Neural cell (in vitro differentiated cells): Measurements from ENCODE around the gene SLC29A1. TPM values are rescaled to one million over a fixed set of nuclear protein-coding genes. Genes with fewer than 3 reads are reported as not detected.

Source experiments
- H2AFZ ChIP-seq: fragments of 200-600, 300-800 bp; sonication (generic), shearing (Covaris generic); 2 replicates; pipeline ENCODE4 v1.6.0; 2014; ENCODE audit warnings: low read depth, mild to moderate bottlenecking, antibody characterized with exemption, low read length, moderate library complexity
- H3F3A ChIP-seq: fragments of 200-600 bp; shearing (Covaris generic); 2 replicates; pipeline ENCODE4 v1.6.1; 2016; ENCODE audit warnings: mild to moderate bottlenecking, moderate library complexity, mixed read lengths, antibody characterized with exemption, low read length; ENCODE audit not compliant: insufficient read depth, poor library complexity, severe bottlenecking
- H3K27ac ChIP-seq: fragments of 200-600, 300-800 bp; sonication (generic), shearing (Covaris generic); 2 replicates; pipeline ENCODE4 v1.5.1; 2014; ENCODE audit warnings: mild to moderate bottlenecking, low read length, moderate library complexity
- H3K27me3 ChIP-seq: fragments of 300-800, 200-600 bp; sonication (generic), shearing (Covaris generic); 2 replicates; pipeline ENCODE4 v1.6.0; 2014; ENCODE audit warnings: mild to moderate bottlenecking, low read depth, low read length, moderate library complexity; ENCODE audit not compliant: insufficient read depth
- H3K36me3 ChIP-seq: fragments of 300-800, 200-600 bp; sonication (generic), shearing (Covaris generic); 2 replicates; pipeline ENCODE4 v1.5.1; 2014; ENCODE audit warnings: mild to moderate bottlenecking, antibody characterized with exemption, low read length, moderate library complexity; ENCODE audit not compliant: insufficient read depth
- H3K4me2 ChIP-seq: fragments of 300-800, 200-600 bp; sonication (generic), shearing (Covaris generic); 2 replicates; pipeline ENCODE4 v1.6.0; 2014; ENCODE audit warnings: mild to moderate bottlenecking, low read length
- H3K4me3 ChIP-seq: fragments of 300-800, 200-600 bp; sonication (generic), shearing (Covaris generic); 2 replicates; pipeline ENCODE4 v1.5.1; 2014; ENCODE audit warnings: mild to moderate bottlenecking, low read length, moderate library complexity
- H3K79me2 ChIP-seq: fragments of 200-600 bp; shearing (Covaris generic); replicated peaks from 2 replicates; pipeline ENCODE4 v1.6.0; 2014; ENCODE audit warnings: mild to moderate bottlenecking, low read length, moderate library complexity; ENCODE audit not compliant: insufficient read depth
- H3K9ac ChIP-seq: fragments of 300-800, 200-600 bp; sonication (generic), shearing (Covaris generic); 2 replicates; pipeline ENCODE4 v1.6.1; 2016; ENCODE audit warnings: mild to moderate bottlenecking, low read length, mixed read lengths
- H3K9me2 ChIP-seq: fragments of 200-600 bp; shearing (Covaris generic); 2 replicates; pipeline ENCODE4 v1.6.1; 2016; ENCODE audit warnings: mild to moderate bottlenecking, low read length, mixed read lengths; ENCODE audit not compliant: insufficient read depth
- H3K9me3 ChIP-seq: fragments of 200-600, 300-800 bp; sonication (generic), shearing (Covaris generic); 2 replicates; pipeline ENCODE4 v1.6.1; 2016; ENCODE audit warnings: mild to moderate bottlenecking, mixed run types, low read length, moderate library complexity, mixed read lengths
- H4K20me1 ChIP-seq: fragments of 200-600 bp; shearing (Covaris generic); 2 replicates; pipeline ENCODE4 v1.6.1; 2016; ENCODE audit warnings: mild to moderate bottlenecking, mixed run types; ENCODE audit not compliant: insufficient read depth
- EP300 ChIP-seq: fragments of 450-650 bp; conservative IDR thresholded peaks from 2 replicates; pipeline ENCODE4 v1.6.1; 2014; ENCODE audit warnings: antibody characterized with exemption, mild to moderate bottlenecking, moderate library complexity; ENCODE audit not compliant: poor library complexity, severe bottlenecking
- EZH2 ChIP-seq: fragments of 200-600, 300-800 bp; shearing (Covaris generic), sonication (generic); IDR thresholded peaks from 2 replicates; pipeline ENCODE4 v1.6.1; 2014; ENCODE audit warnings: antibody characterized with exemption, low read length, borderline replicate concordance, mild to moderate bottlenecking; ENCODE audit not compliant: insufficient read depth, poor library complexity, severe bottlenecking
- MXI1 ChIP-seq: fragments of 450-650 bp; conservative IDR thresholded peaks from 2 replicates; pipeline ENCODE4 v1.6.1; 2014; ENCODE audit warnings: antibody characterized with exemption, mild to moderate bottlenecking; ENCODE audit not compliant: poor library complexity, severe bottlenecking
- POLR2AphosphoS5 ChIP-seq: IDR thresholded peaks from 2 replicates; pipeline ENCODE4 v1.6.1; 2012
- RAD21 ChIP-seq: fragments of 450-650 bp; conservative IDR thresholded peaks from 2 replicates; pipeline ENCODE4 v1.6.1; 2014; ENCODE audit warnings: antibody characterized with exemption, mild to moderate bottlenecking, moderate library complexity
- SMC3 ChIP-seq: fragments of 450-650 bp; conservative IDR thresholded peaks from 2 replicates; pipeline ENCODE4 v1.6.1; 2014; ENCODE audit warnings: antibody characterized with exemption, mild to moderate bottlenecking, moderate library complexity; ENCODE audit not compliant: poor library complexity
- TAF1 ChIP-seq: IDR thresholded peaks from 2 replicates; pipeline ENCODE4 v1.6.1; 2012; ENCODE audit warnings: low read depth
- polyA plus RNA-seq: library from polyadenylated mRNA; depleted of rRNA; stranded (reverse); fragments of >200 nt; gene quantifications from 2 replicates; pipeline ENCODE4 v1.2.3, GENCODE V29; 2014
- TF ChIP-seq, protein P1 (sequence below): IDR thresholded peaks from 2 replicates; pipeline ENCODE4 v1.6.1; 2012; ENCODE audit warnings: borderline replicate concordance
- TF ChIP-seq, protein P2 (sequence below): fragments of 450-650 bp; IDR thresholded peaks from 2 replicates; pipeline ENCODE4 v1.5.1; 2014; ENCODE audit warnings: antibody characterized with exemption, mild to moderate bottlenecking, moderate library complexity; ENCODE audit not compliant: poor library complexity, severe bottlenecking

SLC29A1 gene
- polyA plus RNA-seq, 1 donor from 2014 or later, result 18.9 TPM

- Histone ChIP-seq H3K9me3 (no peaks in the 10 kb centered on the region), H3K36me3 (no peaks in the 10 kb centered on the region), H3K4me2 (no peak overlapping the region), H3K27ac (no peak overlapping the region), H2AFZ (no peak overlapping the region), H3K4me3 (no peak overlapping the region), H3K27me3 (no peaks in the 10 kb centered on the region), H3K9me2 (no peaks in the 10 kb centered on the region), H3F3A (no peaks in the 10 kb centered on the region), H3K9ac (no peak overlapping the region), H4K20me1 (no peaks in the 10 kb centered on the region), H3K79me2 (no peaks in the 10 kb centered on the region)
- TF ChIP-seq MXI1 (no peak), TAF1 (no peak), SMC3 (no peak), EZH2 (no peak), RAD21 (no peak), POLR2AphosphoS5 (no peak), EP300 (no peak)
- TF ChIP-seq, protein P1, sequence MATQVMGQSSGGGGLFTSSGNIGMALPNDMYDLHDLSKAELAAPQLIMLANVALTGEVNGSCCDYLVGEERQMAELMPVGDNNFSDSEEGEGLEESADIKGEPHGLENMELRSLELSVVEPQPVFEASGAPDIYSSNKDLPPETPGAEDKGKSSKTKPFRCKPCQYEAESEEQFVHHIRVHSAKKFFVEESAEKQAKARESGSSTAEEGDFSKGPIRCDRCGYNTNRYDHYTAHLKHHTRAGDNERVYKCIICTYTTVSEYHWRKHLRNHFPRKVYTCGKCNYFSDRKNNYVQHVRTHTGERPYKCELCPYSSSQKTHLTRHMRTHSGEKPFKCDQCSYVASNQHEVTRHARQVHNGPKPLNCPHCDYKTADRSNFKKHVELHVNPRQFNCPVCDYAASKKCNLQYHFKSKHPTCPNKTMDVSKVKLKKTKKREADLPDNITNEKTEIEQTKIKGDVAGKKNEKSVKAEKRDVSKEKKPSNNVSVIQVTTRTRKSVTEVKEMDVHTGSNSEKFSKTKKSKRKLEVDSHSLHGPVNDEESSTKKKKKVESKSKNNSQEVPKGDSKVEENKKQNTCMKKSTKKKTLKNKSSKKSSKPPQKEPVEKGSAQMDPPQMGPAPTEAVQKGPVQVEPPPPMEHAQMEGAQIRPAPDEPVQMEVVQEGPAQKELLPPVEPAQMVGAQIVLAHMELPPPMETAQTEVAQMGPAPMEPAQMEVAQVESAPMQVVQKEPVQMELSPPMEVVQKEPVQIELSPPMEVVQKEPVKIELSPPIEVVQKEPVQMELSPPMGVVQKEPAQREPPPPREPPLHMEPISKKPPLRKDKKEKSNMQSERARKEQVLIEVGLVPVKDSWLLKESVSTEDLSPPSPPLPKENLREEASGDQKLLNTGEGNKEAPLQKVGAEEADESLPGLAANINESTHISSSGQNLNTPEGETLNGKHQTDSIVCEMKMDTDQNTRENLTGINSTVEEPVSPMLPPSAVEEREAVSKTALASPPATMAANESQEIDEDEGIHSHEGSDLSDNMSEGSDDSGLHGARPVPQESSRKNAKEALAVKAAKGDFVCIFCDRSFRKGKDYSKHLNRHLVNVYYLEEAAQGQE, result no peak
- TF ChIP-seq, protein P2, sequence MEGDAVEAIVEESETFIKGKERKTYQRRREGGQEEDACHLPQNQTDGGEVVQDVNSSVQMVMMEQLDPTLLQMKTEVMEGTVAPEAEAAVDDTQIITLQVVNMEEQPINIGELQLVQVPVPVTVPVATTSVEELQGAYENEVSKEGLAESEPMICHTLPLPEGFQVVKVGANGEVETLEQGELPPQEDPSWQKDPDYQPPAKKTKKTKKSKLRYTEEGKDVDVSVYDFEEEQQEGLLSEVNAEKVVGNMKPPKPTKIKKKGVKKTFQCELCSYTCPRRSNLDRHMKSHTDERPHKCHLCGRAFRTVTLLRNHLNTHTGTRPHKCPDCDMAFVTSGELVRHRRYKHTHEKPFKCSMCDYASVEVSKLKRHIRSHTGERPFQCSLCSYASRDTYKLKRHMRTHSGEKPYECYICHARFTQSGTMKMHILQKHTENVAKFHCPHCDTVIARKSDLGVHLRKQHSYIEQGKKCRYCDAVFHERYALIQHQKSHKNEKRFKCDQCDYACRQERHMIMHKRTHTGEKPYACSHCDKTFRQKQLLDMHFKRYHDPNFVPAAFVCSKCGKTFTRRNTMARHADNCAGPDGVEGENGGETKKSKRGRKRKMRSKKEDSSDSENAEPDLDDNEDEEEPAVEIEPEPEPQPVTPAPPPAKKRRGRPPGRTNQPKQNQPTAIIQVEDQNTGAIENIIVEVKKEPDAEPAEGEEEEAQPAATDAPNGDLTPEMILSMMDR, result no peak
Observed at GRCh38 chr6:44189257-44189656, 34.1 kb upstream of the SLC29A1 start.

GRCh38 chr6:44190715-44191114, 32.7 kb upstream of the SLC29A1 start:
- H3K9me3 ChIP-seq, result no peaks in the 10 kb centered on the region
- no peak overlapping the region for H3K27ac ChIP-seq
- H3F3A ChIP-seq, result no peaks in the 10 kb centered on the region
- no peaks in the 10 kb centered on the region for H3K9me2 ChIP-seq
- H2AFZ ChIP-seq, result no peak overlapping the region
- no peaks in the 10 kb centered on the region for H3K27me3 ChIP-seq
- no peaks in the 10 kb centered on the region for H4K20me1 ChIP-seq
- no peak overlapping the region for H3K4me2 ChIP-seq
- TF ChIP-seq MXI1, result no peak
- TF ChIP-seq TAF1, result no peak
- no peak for TF ChIP-seq SMC3
- TF ChIP-seq POLR2AphosphoS5, result no peak
- no peaks in the 10 kb centered on the region for H3K79me2 ChIP-seq
- H3K4me3 ChIP-seq, result no peak overlapping the region
- H3K9ac ChIP-seq, result no peak overlapping the region
- no peaks in the 10 kb centered on the region for H3K36me3 ChIP-seq
